ENCODE data around the gene CDO1. TPM values are rescaled to one million over a fixed set of nuclear protein-coding genes. Genes with fewer than 3 reads are reported as not detected.

CDO1 gene
- total and polyA plus RNA-seq, 3 donors from 2014 or later, result 31.6 to 45.0 (median 41.3) TPM

- no peak for DNase-seq
- H3K9me3 ChIP-seq, result no peaks in the 10 kb centered on the region
- intact Hi-C loops (cut with DNase I; ENCODE audit: low total_unique reads), result no loop called here
- WGBS, 2 donors, result 20 to 27% methylated on average over 20 to 21 of the region's 21 CpGs
- TF ChIP-seq POLR2A (IDR thresholded peaks at IDR 0.05) (no peak), CTCF (IDR thresholded peaks at IDR 0.05) (no peak)
- no peaks in the 10 kb centered on the region for H3K27me3 ChIP-seq
- peak overlapping the region; percentile 65 to 72 for H3K4me3 ChIP-seq
- peaks cover 11% of the 10 kb centered on the region for H3K4me1 ChIP-seq
- no peaks in the 10 kb centered on the region for H3K36me3 ChIP-seq (ENCODE audit: low read depth, missing control alignments)
- H3K27ac ChIP-seq, result no peak overlapping the region
Observed at GRCh38 chr5:115815006-115815692, 1.3 kb downstream of the CDO1 start.

- 65 to 69% methylated on average over 5 of the region's 5 CpGs for WGBS, 2 donors
- no peak for DNase-seq
- no peaks in the 10 kb centered on the region for H3K36me3 ChIP-seq (ENCODE audit: low read depth, missing control alignments)
- H3K27me3 ChIP-seq, result no peaks in the 10 kb centered on the region
- TF ChIP-seq POLR2A (IDR thresholded peaks at IDR 0.05) (no peak), CTCF (IDR thresholded peaks at IDR 0.05) (no peak)
- intact Hi-C loops (cut with DNase I; ENCODE audit: low total_unique reads), result no loop called here
- no peak overlapping the region for H3K27ac ChIP-seq
- no peak overlapping the region for H3K4me3 ChIP-seq
- peaks cover 11% of the 10 kb centered on the region for H3K4me1 ChIP-seq
- H3K9me3 ChIP-seq, result no peaks in the 10 kb centered on the region
Observed at GRCh38 chr5:115813719-115814118, 2.7 kb downstream of the CDO1 start.

GRCh38 chr5:115812372-115812771 is 4.1 kb downstream of the CDO1 start:
- no peak for DNase-seq
- TF ChIP-seq POLR2A (IDR thresholded peaks at IDR 0.05) (no peak), CTCF (IDR thresholded peaks at IDR 0.05) (no peak)
- Histone ChIP-seq H3K9me3 (no peaks in the 10 kb centered on the region), H3K27ac (no peak overlapping the region), H3K36me3 (ENCODE audit: low read depth, missing control alignments) (no peaks in the 10 kb centered on the region), H3K4me3 (no peak overlapping the region), H3K27me3 (no peaks in the 10 kb centered on the region), H3K4me1 (peaks cover 11% of the 10 kb centered on the region)
- WGBS, 2 donors, result 90 to 92% methylated on average over 1 of the region's 1 CpG
- intact Hi-C loops (cut with DNase I; ENCODE audit: low total_unique reads), result no loop called here

- H3K36me3 ChIP-seq (ENCODE audit: low read depth, missing control alignments), result no peaks in the 10 kb centered on the region
- H3K27me3 ChIP-seq, result no peaks in the 10 kb centered on the region
- intact Hi-C loops (cut with DNase I; ENCODE audit: low total_unique reads), result no loop called here
- H3K27ac ChIP-seq, result no peak overlapping the region
- peaks cover 11% of the 10 kb centered on the region for H3K4me1 ChIP-seq
- H3K4me3 ChIP-seq, result no peak overlapping the region
- TF ChIP-seq POLR2A (IDR thresholded peaks at IDR 0.05) (no peak), CTCF (IDR thresholded peaks at IDR 0.05) (no peak)
- no peak for DNase-seq
- H3K9me3 ChIP-seq, result no peaks in the 10 kb centered on the region
Observed at GRCh38 chr5:115811406-115811805, 5.1 kb downstream of the CDO1 start.

GRCh38 chr5:115810761-115811160 is 5.7 kb downstream of the CDO1 start:
- Histone ChIP-seq H3K4me1 (peaks cover 11% of the 10 kb centered on the region), H3K9me3 (no peaks in the 10 kb centered on the region), H3K4me3 (no peak overlapping the region), H3K27ac (no peak overlapping the region), H3K27me3 (no peaks in the 10 kb centered on the region), H3K36me3 (ENCODE audit: low read depth, missing control alignments) (no peaks in the 10 kb centered on the region)
- DNase-seq, result no peak
- intact Hi-C loops (cut with DNase I; ENCODE audit: low total_unique reads), result no loop called here
- no peak for TF ChIP-seq POLR2A (IDR thresholded peaks at IDR 0.05)
- no peak for TF ChIP-seq CTCF (IDR thresholded peaks at IDR 0.05)

All from testis (tissue), 3 donors.